ENCODE data around the gene CAPN1. TPM values are rescaled to one million over a fixed set of nuclear protein-coding genes. Genes with fewer than 3 reads are reported as not detected.
"Not testable (repeated sequence)": the region's sequence is repeated elsewhere in the genome, so short reads cannot be mapped to it uniquely, and the experiment has no call there.

CAPN1 gene
- total RNA-seq, 8 experiments from 2014 or later = 32.0 to 79.8 (median 45.3) TPM

GRCh38 chr11:65245046-65245445 lies 63.3 kb downstream of the CAPN1 start:
- H3K4me1 ChIP-seq (replicated peaks in 1 of 2); H3K27ac ChIP-seq; ATAC-seq (replicated peaks in 6 of 8); H3K4me3 ChIP-seq; in situ Hi-C loops (cut with MboI; ENCODE audit: low pct_unique_long_range_greater_than_20kb in 2 of 9, low sequenced_read_pairs in 9 of 9, unreplicated experiment in 9 of 9): not testable (repeated sequence)
- WGBS, 10 experiments = 56 to 100% (median 77%) methylated on average over 1 to 7 of the region's 8 CpGs; no CpG with 5 or more reads in 2 of the 10 experiments

- Histone ChIP-seq H3K4me1 (replicated peaks in 1 of 2) (no peaks in the 10 kb centered on the region), H3K27ac (no peak overlapping the region), H3K4me3 (no peak overlapping the region)
- ATAC-seq (replicated peaks in 6 of 8) = no peak
- WGBS, 10 experiments = 27 to 77% (median 53%) methylated on average over 2 to 5 of the region's 5 CpGs; no CpG with 5 or more reads in 6 of the 10 experiments
- in situ Hi-C loops (cut with MboI; ENCODE audit: low pct_unique_long_range_greater_than_20kb in 2 of 9, low sequenced_read_pairs in 9 of 9, unreplicated experiment in 9 of 9) = no loop called here
Measured at GRCh38 chr11:65246506-65246905, 64.8 kb downstream of the CAPN1 start.

- in situ Hi-C loops (cut with MboI; ENCODE audit: low pct_unique_long_range_greater_than_20kb in 2 of 9, low sequenced_read_pairs in 9 of 9, unreplicated experiment in 9 of 9); ATAC-seq (replicated peaks in 6 of 8): not testable (repeated sequence)
Measured at GRCh38 chr11:65248184-65248710, 66.5 kb downstream of the CAPN1 start.

GRCh38 chr11:65251476-65251875 lies 69.7 kb downstream of the CAPN1 start:
- Histone ChIP-seq H3K4me1 (replicated peaks in 1 of 2) (no peaks in the 10 kb centered on the region), H3K27ac (no peak overlapping the region), H3K4me3 (no peak overlapping the region)
- 74 to 100% (median 90%) methylated on average over 2 to 8 of the region's 9 CpGs; no CpG with 5 or more reads in 5 of the 10 experiments for WGBS, 10 experiments
- in situ Hi-C loops (cut with MboI; ENCODE audit: low pct_unique_long_range_greater_than_20kb in 2 of 9, low sequenced_read_pairs in 9 of 9, unreplicated experiment in 9 of 9) = no loop called here
- no peak for ATAC-seq (replicated peaks in 6 of 8)

More at GRCh38 chr11:65248184-65248710, 66.5 kb downstream of the CAPN1 start:
- H3K4me3 ChIP-seq; H3K4me1 ChIP-seq (replicated peaks in 1 of 2); H3K27ac ChIP-seq: not testable (repeated sequence)
- 70 to 100% (median 93%) methylated on average over 2 to 6 of the region's 9 CpGs; no CpG with 5 or more reads in 1 of the 10 experiments for WGBS, 10 experiments

DNA sequence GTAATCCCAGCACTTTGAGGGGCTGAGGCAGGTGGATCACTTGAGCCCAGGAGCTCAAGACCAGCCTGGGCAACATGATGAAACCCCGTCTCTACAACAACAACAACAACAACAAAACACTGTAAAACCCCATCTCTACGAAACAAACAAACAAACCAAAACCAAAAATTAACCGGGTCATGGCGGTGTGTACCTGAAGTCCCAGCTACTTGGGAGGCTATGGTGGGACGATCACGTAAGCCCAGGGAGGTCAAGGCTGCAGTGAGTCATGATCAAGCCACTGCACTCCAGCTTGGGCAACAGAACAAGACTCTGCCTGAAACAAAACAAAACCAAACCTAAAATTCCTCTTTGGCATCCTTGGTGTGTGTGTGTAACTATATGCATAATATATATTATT lies 73.0 kb downstream of the CAPN1 start:
- Histone ChIP-seq H3K4me1 (replicated peaks in 1 of 2) (no peaks in the 10 kb centered on the region), H3K27ac (no peak overlapping the region), H3K4me3 (no peak overlapping the region)
- in situ Hi-C loops (cut with MboI; ENCODE audit: low pct_unique_long_range_greater_than_20kb in 2 of 9, low sequenced_read_pairs in 9 of 9, unreplicated experiment in 9 of 9) = no loop called here
- ATAC-seq (replicated peaks in 6 of 8) = no peak
- 60 to 92% (median 81%) methylated on average over 1 to 6 of the region's 6 CpGs; no CpG with 5 or more reads in 4 of the 10 experiments for WGBS, 10 experiments

DNA sequence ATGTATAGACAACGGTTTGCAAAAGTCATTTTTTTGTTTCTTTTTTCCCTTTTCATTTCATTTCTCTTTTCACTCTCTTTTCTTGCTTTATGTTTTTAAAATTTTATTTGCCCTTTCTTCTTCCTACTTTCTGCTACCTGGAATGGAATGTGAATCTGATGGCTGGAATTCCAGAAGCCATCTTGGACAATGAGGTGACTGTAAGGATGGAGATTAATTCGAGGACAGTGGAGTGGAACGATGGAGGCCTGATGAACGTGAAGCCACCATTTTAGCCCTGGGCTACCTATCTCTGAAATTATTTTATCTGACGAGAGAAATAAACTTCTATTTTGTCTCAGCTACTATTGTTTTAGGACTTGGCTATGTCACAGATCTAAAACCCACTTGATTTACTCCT lies 77.3 kb downstream of the CAPN1 start:
- in situ Hi-C loops (cut with MboI; ENCODE audit: low pct_unique_long_range_greater_than_20kb in 2 of 9, low sequenced_read_pairs in 9 of 9, unreplicated experiment in 9 of 9) = no loop called here
- no peak for ATAC-seq (replicated peaks in 6 of 8)
- Histone ChIP-seq H3K27ac (no peak overlapping the region), H3K4me3 (no peak overlapping the region), H3K4me1 (replicated peaks in 1 of 2) (peaks cover 4 to 8% of the 10 kb centered on the region in 2 donors)
- 37 to 100% (median 70%) methylated on average over 1 to 5 of the region's 5 CpGs; no CpG with 5 or more reads in 1 of the 10 experiments for WGBS, 10 experiments

GRCh38 chr11:65260302-65260701 lies 78.6 kb downstream of the CAPN1 start:
- in situ Hi-C loops (cut with MboI; ENCODE audit: low pct_unique_long_range_greater_than_20kb in 2 of 9, low sequenced_read_pairs in 9 of 9, unreplicated experiment in 9 of 9) = no loop called here

GRCh38 chr11:65260756-65261590 lies 79.2 kb downstream of the CAPN1 start:
- peak in 7 of 8 experiments; percentile 17 to 47 (median 30) for ATAC-seq (replicated peaks in 6 of 8)
- H3K4me3 ChIP-seq = peak overlapping the region; percentile 50 to 83 (median 69)
- H3K4me1 ChIP-seq (replicated peaks in 1 of 2) = peaks cover 4 to 8% of the 10 kb centered on the region in 2 donors
- in situ Hi-C loops (cut with MboI; ENCODE audit: low pct_unique_long_range_greater_than_20kb in 2 of 9, low sequenced_read_pairs in 9 of 9, unreplicated experiment in 9 of 9) = no loop called here
- 48 to 97% (median 70%) methylated on average over 2 to 21 of the region's 26 CpGs for WGBS, 10 experiments
- H3K27ac ChIP-seq = peak overlapping the region in 1 of 2 donors; percentile 66

More at GRCh38 chr11:65260302-65260701, 78.6 kb downstream of the CAPN1 start:
- Histone ChIP-seq H3K4me3 (no peak overlapping the region), H3K4me1 (replicated peaks in 1 of 2) (peaks cover 4 to 8% of the 10 kb centered on the region in 2 donors), H3K27ac (no peak overlapping the region)
- ATAC-seq (replicated peaks in 6 of 8) = no peak
- 80 to 100% (median 100%) methylated on average over 1 to 9 of the region's 17 CpGs; no CpG with 5 or more reads in 5 of the 10 experiments for WGBS, 10 experiments

Other genes starting within 250 kb of the CAPN1 start
- under 1 TPM in 3 of 8 experiments, not detected in 5; 0.16 to 0.93 (median 0.76) TPM for gene GPHA2, start 246.0 kb upstream of the CAPN1 start, total RNA-seq
- gene MAJIN, start 209.8 kb upstream of the CAPN1 start, total RNA-seq = 1 to 10 TPM in 1 of 8 experiments, under 1 TPM in 3, not detected in 4; 0.11 to 1.8 (median 0.18) TPM
- gene BATF2, start 185.0 kb upstream of the CAPN1 start, total RNA-seq = 10 to 100 TPM in 1 of 8 experiments, 1 to 10 TPM in 4, under 1 TPM in 3; 0.22 to 15.8 (median 1.1) TPM
- 100 to 1,000 TPM; 103 to 151 (median 108) TPM for gene ARL2, start 167.8 kb upstream of the CAPN1 start, total RNA-seq
- 10 to 100 TPM in 7 of 8 experiments, 1 to 10 TPM in 1; 8.5 to 27.1 (median 13.9) TPM for gene SNX15, start 154.5 kb upstream of the CAPN1 start, total RNA-seq
- gene SAC3D1, start 140.7 kb upstream of the CAPN1 start, total RNA-seq = 10 to 100 TPM in 7 of 8 experiments, 1 to 10 TPM in 1; 8.9 to 18.2 (median 11.5) TPM
- 1 to 10 TPM in 2 of 8 experiments, under 1 TPM in 5, not detected in 1; 0.52 to 3.9 (median 0.93) TPM for gene NAALADL1, start 123.4 kb upstream of the CAPN1 start, total RNA-seq
- gene CDCA5, start 97.9 kb upstream of the CAPN1 start, total RNA-seq = 10 to 100 TPM in 3 of 8 experiments, 1 to 10 TPM in 4, under 1 TPM in 1; 0.97 to 25.2 (median 2.0) TPM
- gene ZFPL1, start 97.7 kb upstream of the CAPN1 start, total RNA-seq = 10 to 100 TPM; 33.2 to 95.4 (median 41.7) TPM
- 100 to 1,000 TPM in 3 of 8 experiments, 10 to 100 TPM in 5; 58.3 to 137 (median 89.5) TPM for gene VPS51, start 85.7 kb upstream of the CAPN1 start, total RNA-seq
- 10 to 100 TPM; 31.4 to 86.3 (median 45.9) TPM for gene TM7SF2, start 70.1 kb upstream of the CAPN1 start, total RNA-seq
- gene ZNHIT2, start 64.2 kb upstream of the CAPN1 start, total RNA-seq = 10 to 100 TPM in 7 of 8 experiments, 1 to 10 TPM in 1; 8.4 to 18.4 (median 13.3) TPM
- gene FAU, start 59.8 kb upstream of the CAPN1 start, total RNA-seq = 1,000 to 10,000 TPM in 7 of 8 experiments, 100 to 1,000 TPM in 1; 848 to 1,834 (median 1,237) TPM
- gene MRPL49, start 59.6 kb upstream of the CAPN1 start, total RNA-seq = 10 to 100 TPM; 43.2 to 75.9 (median 52.0) TPM
- gene SYVN1, start 47.4 kb upstream of the CAPN1 start, total RNA-seq = 10 to 100 TPM; 11.0 to 26.5 (median 18.1) TPM
- under 1 TPM in 1 of 8 experiments, not detected in 7; 0.28 TPM for gene SPDYC, start 11.7 kb upstream of the CAPN1 start, total RNA-seq
- 10 to 100 TPM in 3 of 8 experiments, 1 to 10 TPM in 5; 2.9 to 22.0 (median 6.0) TPM for gene POLA2, start 80.0 kb downstream of the CAPN1 start, total RNA-seq
- 10 to 100 TPM in 2 of 8 experiments, 1 to 10 TPM in 6; 4.0 to 14.1 (median 5.8) TPM for gene CDC42EP2, start 132.9 kb downstream of the CAPN1 start, total RNA-seq
- gene DPF2, start 151.9 kb downstream of the CAPN1 start, total RNA-seq = 10 to 100 TPM; 32.0 to 56.1 (median 44.1) TPM
- 1 to 10 TPM in 5 of 8 experiments, under 1 TPM in 2, not detected in 1; 0.28 to 5.8 (median 4.2) TPM for gene TIGD3, start 172.8 kb downstream of the CAPN1 start, total RNA-seq
- gene SLC25A45, start 200.7 kb downstream of the CAPN1 start, total RNA-seq = 10 to 100 TPM in 1 of 8 experiments, 1 to 10 TPM in 4, under 1 TPM in 3; 0.11 to 10.0 (median 1.9) TPM
- gene FRMD8, start 204.7 kb downstream of the CAPN1 start, total RNA-seq = 10 to 100 TPM in 4 of 8 experiments, 1 to 10 TPM in 4; 3.1 to 28.2 (median 11.0) TPM
- 1,000 to 10,000 TPM in 2 of 8 experiments, 100 to 1,000 TPM in 1, 10 to 100 TPM in 5; 10.9 to 1,983 (median 59.7) TPM for gene NEAT1, start 240.9 kb downstream of the CAPN1 start, total RNA-seq